ENCODE data around the gene MYPOP.
"Not testable (repeated sequence)": the region's sequence is repeated elsewhere in the genome, so short reads cannot be mapped to it uniquely, and the experiment has no call there.

Gene MYPOP

GRCh38 chr19:45881082-45881908, 21.1 kb downstream of the MYPOP start:
- Histone ChIP-seq H3K27ac (ENCODE audit: low read length) (no peak overlapping the region), H3K4me1 (ENCODE audit: control insufficient read depth, low read depth, low read length) (peaks cover 17% of the 10 kb centered on the region), H3K4me3 (ENCODE audit: low read length) (peak overlapping the region; percentile 55), H3K9ac (ENCODE audit: low read length) (no peak overlapping the region), H3K9me3 (ENCODE audit: control insufficient read depth, low read depth, low read length) (no peaks in the 10 kb centered on the region), H3K27me3 (ENCODE audit: control insufficient read depth, insufficient read depth, low read length) (no peaks in the 10 kb centered on the region), H3K36me3 (ENCODE audit: control insufficient read depth, low read depth, low read length) (no peaks in the 10 kb centered on the region)

DNA sequence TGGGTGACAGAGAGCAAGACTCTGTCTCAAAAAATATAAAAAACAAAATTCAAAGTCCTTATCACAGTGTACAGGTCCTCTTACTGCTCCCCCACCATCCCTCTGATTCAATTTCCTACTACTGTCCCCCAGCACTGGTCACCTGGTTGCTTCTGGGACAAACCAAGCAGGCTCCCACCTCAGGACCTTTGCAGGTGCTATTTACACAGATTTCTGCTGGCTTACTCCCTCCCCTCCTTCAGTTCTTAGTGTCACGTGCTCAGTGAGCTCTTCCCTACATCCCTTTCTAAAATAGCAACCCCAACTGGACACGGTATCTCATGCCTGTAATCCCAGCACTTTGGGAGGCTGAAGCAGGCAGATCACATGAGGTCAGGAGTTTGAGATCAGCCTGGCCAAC, 22.4 kb downstream of the MYPOP start:
- Histone ChIP-seq H3K27ac (ENCODE audit: low read length) (no peak overlapping the region), H3K36me3 (ENCODE audit: control insufficient read depth, low read depth, low read length) (no peaks in the 10 kb centered on the region), H3K27me3 (ENCODE audit: control insufficient read depth, insufficient read depth, low read length) (no peaks in the 10 kb centered on the region), H3K4me1 (ENCODE audit: control insufficient read depth, low read depth, low read length) (peaks cover 21% of the 10 kb centered on the region), H3K4me3 (ENCODE audit: low read length) (no peak overlapping the region), H3K9ac (ENCODE audit: low read length) (no peak overlapping the region), H3K9me3 (ENCODE audit: control insufficient read depth, low read depth, low read length) (no peaks in the 10 kb centered on the region)

- Histone ChIP-seq H3K27me3 (ENCODE audit: control insufficient read depth, insufficient read depth, low read length) (no peaks in the 10 kb centered on the region), H3K9me3 (ENCODE audit: control insufficient read depth, low read depth, low read length) (no peaks in the 10 kb centered on the region), H3K27ac (ENCODE audit: low read length) (no peak overlapping the region), H3K4me1 (ENCODE audit: control insufficient read depth, low read depth, low read length) (peaks cover 21% of the 10 kb centered on the region), H3K4me3 (ENCODE audit: low read length) (no peak overlapping the region), H3K36me3 (ENCODE audit: control insufficient read depth, low read depth, low read length) (no peaks in the 10 kb centered on the region), H3K9ac (ENCODE audit: low read length) (no peak overlapping the region)
Observed at GRCh38 chr19:45879055-45879454, 23.4 kb downstream of the MYPOP start.

GRCh38 chr19:45878043-45878794, 24.2 kb downstream of the MYPOP start:
- Histone ChIP-seq H3K36me3 (ENCODE audit: control insufficient read depth, low read depth, low read length) (peaks cover 3% of the 10 kb centered on the region), H3K9ac (ENCODE audit: low read length) (no peak overlapping the region), H3K9me3 (ENCODE audit: control insufficient read depth, low read depth, low read length) (no peaks in the 10 kb centered on the region), H3K27ac (ENCODE audit: low read length) (no peak overlapping the region), H3K27me3 (ENCODE audit: control insufficient read depth, insufficient read depth, low read length) (no peaks in the 10 kb centered on the region), H3K4me3 (ENCODE audit: low read length) (no peak overlapping the region), H3K4me1 (ENCODE audit: control insufficient read depth, low read depth, low read length) (peaks cover 21% of the 10 kb centered on the region)

- Histone ChIP-seq H3K27me3 (ENCODE audit: control insufficient read depth, insufficient read depth, low read length) (no peaks in the 10 kb centered on the region), H3K9me3 (ENCODE audit: control insufficient read depth, low read depth, low read length) (no peaks in the 10 kb centered on the region), H3K36me3 (ENCODE audit: control insufficient read depth, low read depth, low read length) (peaks cover 8% of the 10 kb centered on the region), H3K4me1 (ENCODE audit: control insufficient read depth, low read depth, low read length) (peaks cover 11% of the 10 kb centered on the region), H3K9ac (ENCODE audit: low read length) (peak overlapping the region; percentile 36), H3K27ac (ENCODE audit: low read length) (no peak overlapping the region), H3K4me3 (ENCODE audit: low read length) (peak overlapping the region; percentile 54)
Observed at GRCh38 chr19:45876411-45877197, 25.8 kb downstream of the MYPOP start.

GRCh38 chr19:45876161-45876410, 26.3 kb downstream of the MYPOP start:
- Histone ChIP-seq H3K9me3 (ENCODE audit: control insufficient read depth, low read depth, low read length) (no peaks in the 10 kb centered on the region), H3K27ac (ENCODE audit: low read length) (no peak overlapping the region), H3K4me1 (ENCODE audit: control insufficient read depth, low read depth, low read length) (peaks cover 6% of the 10 kb centered on the region), H3K27me3 (ENCODE audit: control insufficient read depth, insufficient read depth, low read length) (no peaks in the 10 kb centered on the region), H3K4me3 (ENCODE audit: low read length) (peak overlapping the region; percentile 54), H3K36me3 (ENCODE audit: control insufficient read depth, low read depth, low read length) (peaks cover 8% of the 10 kb centered on the region), H3K9ac (ENCODE audit: low read length) (peak overlapping the region; percentile 36)

- H3K27me3 ChIP-seq (ENCODE audit: control insufficient read depth, insufficient read depth, low read length): no peaks in the 10 kb centered on the region
- peaks cover 6% of the 10 kb centered on the region for H3K4me1 ChIP-seq (ENCODE audit: control insufficient read depth, low read depth, low read length)
- no peak overlapping the region for H3K27ac ChIP-seq (ENCODE audit: low read length)
- no peak overlapping the region for H3K4me3 ChIP-seq (ENCODE audit: low read length)
- peaks cover 8% of the 10 kb centered on the region for H3K36me3 ChIP-seq (ENCODE audit: control insufficient read depth, low read depth, low read length)
- no peaks in the 10 kb centered on the region for H3K9me3 ChIP-seq (ENCODE audit: control insufficient read depth, low read depth, low read length)
- H3K9ac ChIP-seq (ENCODE audit: low read length): no peak overlapping the region
Observed at GRCh38 chr19:45874620-45874966, 27.8 kb downstream of the MYPOP start.

DNA sequence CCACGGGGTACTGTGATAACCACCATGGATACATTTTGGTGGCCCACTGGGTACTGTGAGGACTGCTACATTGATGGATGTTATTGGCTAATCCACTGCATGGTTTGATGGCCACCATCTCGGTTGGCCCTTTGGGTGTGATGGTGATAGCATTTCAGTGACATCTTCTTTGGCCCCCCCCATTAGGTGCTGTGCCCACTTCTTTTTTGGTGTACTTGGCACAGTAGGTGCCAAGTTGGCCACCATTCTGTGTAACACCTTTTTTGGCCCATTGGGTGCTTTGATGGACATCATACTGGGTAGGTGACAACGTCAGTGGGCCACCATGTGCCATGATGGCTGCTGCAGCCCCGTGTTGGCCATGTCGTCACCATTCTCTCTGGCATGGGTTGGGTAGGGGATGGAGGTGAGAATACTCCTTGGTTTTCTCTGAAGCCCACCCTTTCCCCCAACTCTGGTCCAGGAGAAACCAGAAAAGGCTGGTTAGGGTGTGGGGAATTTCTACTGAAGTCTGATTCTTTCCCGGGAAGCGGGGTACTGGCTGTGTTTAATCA, 29.1 kb downstream of the MYPOP start:
- H3K27ac ChIP-seq (ENCODE audit: low read length): no peak overlapping the region

GRCh38 chr19:45872095-45872919, 30.1 kb downstream of the MYPOP start:
- peaks cover 6% of the 10 kb centered on the region for H3K4me1 ChIP-seq (ENCODE audit: control insufficient read depth, low read depth, low read length)

More for the DNA sequence above, 29.1 kb downstream of the MYPOP start:
- peaks cover 8% of the 10 kb centered on the region for H3K36me3 ChIP-seq (ENCODE audit: control insufficient read depth, low read depth, low read length)
- H3K4me3 ChIP-seq (ENCODE audit: low read length): no peak overlapping the region
- peaks cover 6% of the 10 kb centered on the region for H3K4me1 ChIP-seq (ENCODE audit: control insufficient read depth, low read depth, low read length)
- no peaks in the 10 kb centered on the region for H3K27me3 ChIP-seq (ENCODE audit: control insufficient read depth, insufficient read depth, low read length)
- H3K9ac ChIP-seq (ENCODE audit: low read length): no peak overlapping the region
- no peaks in the 10 kb centered on the region for H3K9me3 ChIP-seq (ENCODE audit: control insufficient read depth, low read depth, low read length)

DNA sequence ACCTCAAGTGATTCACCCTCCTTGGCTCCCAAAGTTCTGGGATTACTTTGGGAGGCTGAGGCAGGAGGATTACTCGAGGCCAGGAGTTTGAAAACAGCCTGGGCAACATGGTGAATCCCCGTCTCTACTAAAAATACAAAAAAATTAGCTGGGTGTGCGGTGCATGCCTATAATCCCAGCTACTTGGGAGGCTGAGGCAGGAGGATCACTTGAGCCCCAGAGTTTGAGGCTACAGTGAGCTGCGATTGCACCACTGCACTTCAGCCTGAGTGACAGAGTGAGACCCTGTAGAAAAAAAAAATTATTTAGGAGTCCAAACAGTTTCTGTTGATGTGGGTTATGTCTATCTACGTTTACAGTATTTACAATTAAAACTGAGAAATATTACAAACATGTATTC, 31.6 kb downstream of the MYPOP start:
- Histone ChIP-seq H3K9ac (ENCODE audit: low read length) (no peak overlapping the region), H3K27ac (ENCODE audit: low read length) (no peak overlapping the region), H3K4me1 (ENCODE audit: control insufficient read depth, low read depth, low read length) (no peaks in the 10 kb centered on the region), H3K9me3 (ENCODE audit: control insufficient read depth, low read depth, low read length) (no peaks in the 10 kb centered on the region), H3K27me3 (ENCODE audit: control insufficient read depth, insufficient read depth, low read length) (no peaks in the 10 kb centered on the region), H3K36me3 (ENCODE audit: control insufficient read depth, low read depth, low read length) (peaks cover 8% of the 10 kb centered on the region), H3K4me3 (ENCODE audit: low read length) (no peak overlapping the region)

More at GRCh38 chr19:45872095-45872919, 30.1 kb downstream of the MYPOP start:
- H3K27ac ChIP-seq (ENCODE audit: low read length): no peak overlapping the region
- H3K27me3 ChIP-seq (ENCODE audit: control insufficient read depth, insufficient read depth, low read length): no peaks in the 10 kb centered on the region
- H3K36me3 ChIP-seq (ENCODE audit: control insufficient read depth, low read depth, low read length): peaks cover 8% of the 10 kb centered on the region
- no peak overlapping the region for H3K9ac ChIP-seq (ENCODE audit: low read length)
- no peaks in the 10 kb centered on the region for H3K9me3 ChIP-seq (ENCODE audit: control insufficient read depth, low read depth, low read length)
- no peak overlapping the region for H3K4me3 ChIP-seq (ENCODE audit: low read length)

- not testable (repeated sequence) for H3K27ac ChIP-seq (ENCODE audit: low read length); H3K9me3 ChIP-seq (ENCODE audit: control insufficient read depth, low read depth, low read length); H3K4me3 ChIP-seq (ENCODE audit: low read length); H3K4me1 ChIP-seq (ENCODE audit: control insufficient read depth, low read depth, low read length); H3K9ac ChIP-seq (ENCODE audit: low read length); H3K36me3 ChIP-seq (ENCODE audit: control insufficient read depth, low read depth, low read length)
- H3K27me3 ChIP-seq (ENCODE audit: control insufficient read depth, insufficient read depth, low read length): peaks cover 19% of the 10 kb centered on the region
Observed at GRCh38 chr19:45867241-45867640, 35.2 kb downstream of the MYPOP start.

All from iPS-18a (cell line).